ENCODE data around the gene NKX1-1.

GRCh38 chr4:1358421-1359143 is 47.7 kb downstream of the NKX1-1 start:
- TF ChIP-seq CTCF (IDR thresholded peaks at IDR 0.05; ENCODE audit: low read depth, low read length, poor library complexity, severe bottlenecking) = no peak
- TF ChIP-seq EZH2phosphoT487 (IDR thresholded peaks at IDR 0.05; ENCODE audit: borderline replicate concordance, low read length) = no peak
